ENCODE results near the gene ATXN1.
A peak's percentile ranks its signal among the peaks of the same experiment; 100 is the strongest.

Gene ATXN1

DNA sequence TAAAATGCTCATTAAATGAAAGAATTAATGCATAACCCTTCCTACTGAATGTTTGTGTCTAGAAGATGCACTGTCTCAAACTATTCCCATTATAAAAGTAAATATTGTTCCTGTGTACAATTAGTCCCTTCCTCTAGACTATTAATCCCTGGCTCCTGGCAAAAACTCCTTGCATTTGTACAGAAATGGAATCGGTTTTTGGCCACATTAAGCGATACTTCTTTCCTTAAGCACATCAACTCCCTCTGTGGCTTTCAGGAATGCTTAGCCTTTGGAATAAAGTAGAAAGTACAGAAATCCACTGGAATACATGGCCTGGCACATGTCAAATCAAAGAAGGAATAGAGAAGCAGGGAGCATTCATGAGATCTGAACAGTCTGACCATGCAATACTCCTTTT is 343.1 kb downstream of the ATXN1 start:
- DNase-seq (ENCODE audit: extremely low spot score), result no peak
- POLR2A ChIA-PET, result no interaction called here
- CTCF ChIA-PET, result interaction anchor here (4.6 kb wide), 1 partner anchor 12 kb away, joined by 16 read pairs; no protein-coding TSS in a partner anchor
- TF ChIP-seq, protein P1, sequence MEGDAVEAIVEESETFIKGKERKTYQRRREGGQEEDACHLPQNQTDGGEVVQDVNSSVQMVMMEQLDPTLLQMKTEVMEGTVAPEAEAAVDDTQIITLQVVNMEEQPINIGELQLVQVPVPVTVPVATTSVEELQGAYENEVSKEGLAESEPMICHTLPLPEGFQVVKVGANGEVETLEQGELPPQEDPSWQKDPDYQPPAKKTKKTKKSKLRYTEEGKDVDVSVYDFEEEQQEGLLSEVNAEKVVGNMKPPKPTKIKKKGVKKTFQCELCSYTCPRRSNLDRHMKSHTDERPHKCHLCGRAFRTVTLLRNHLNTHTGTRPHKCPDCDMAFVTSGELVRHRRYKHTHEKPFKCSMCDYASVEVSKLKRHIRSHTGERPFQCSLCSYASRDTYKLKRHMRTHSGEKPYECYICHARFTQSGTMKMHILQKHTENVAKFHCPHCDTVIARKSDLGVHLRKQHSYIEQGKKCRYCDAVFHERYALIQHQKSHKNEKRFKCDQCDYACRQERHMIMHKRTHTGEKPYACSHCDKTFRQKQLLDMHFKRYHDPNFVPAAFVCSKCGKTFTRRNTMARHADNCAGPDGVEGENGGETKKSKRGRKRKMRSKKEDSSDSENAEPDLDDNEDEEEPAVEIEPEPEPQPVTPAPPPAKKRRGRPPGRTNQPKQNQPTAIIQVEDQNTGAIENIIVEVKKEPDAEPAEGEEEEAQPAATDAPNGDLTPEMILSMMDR (IDR thresholded peaks at IDR 0.05; ENCODE audit: control extremely low read depth, extremely low read depth, low read depth, missing control alignments), result no peak

DNA sequence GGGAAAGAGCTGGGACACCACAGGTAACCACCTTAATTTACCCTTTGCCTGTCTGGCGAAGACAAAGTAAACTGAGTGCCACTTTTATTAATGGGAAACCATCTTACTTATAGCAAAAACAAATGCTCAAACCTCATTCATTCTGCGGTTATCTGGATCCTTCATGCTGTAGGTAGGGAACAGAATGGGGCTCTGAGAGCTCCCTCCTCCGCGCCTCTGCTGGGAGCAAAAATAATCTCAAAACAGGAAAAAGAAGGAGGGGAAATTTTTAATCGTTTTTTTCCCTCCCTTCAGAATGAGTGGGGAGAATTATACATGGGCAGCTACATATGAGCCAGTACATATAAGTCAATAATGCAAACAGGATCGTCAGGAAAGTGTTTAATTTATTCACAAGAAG is 345.6 kb downstream of the ATXN1 start:
- DNase-seq (ENCODE audit: extremely low spot score), result no peak
- CTCF ChIA-PET, result interaction anchor here (0.8 to 5.8 kb wide), 6 partner anchors 9 to 347 kb away, joined by 3 to 33 read pairs (median 6); no protein-coding TSS in a partner anchor
- TF ChIP-seq, protein P1 (IDR thresholded peaks at IDR 0.05; ENCODE audit: control extremely low read depth, extremely low read depth, low read depth, missing control alignments), result no peak
- POLR2A ChIA-PET, result no interaction called here

DNA sequence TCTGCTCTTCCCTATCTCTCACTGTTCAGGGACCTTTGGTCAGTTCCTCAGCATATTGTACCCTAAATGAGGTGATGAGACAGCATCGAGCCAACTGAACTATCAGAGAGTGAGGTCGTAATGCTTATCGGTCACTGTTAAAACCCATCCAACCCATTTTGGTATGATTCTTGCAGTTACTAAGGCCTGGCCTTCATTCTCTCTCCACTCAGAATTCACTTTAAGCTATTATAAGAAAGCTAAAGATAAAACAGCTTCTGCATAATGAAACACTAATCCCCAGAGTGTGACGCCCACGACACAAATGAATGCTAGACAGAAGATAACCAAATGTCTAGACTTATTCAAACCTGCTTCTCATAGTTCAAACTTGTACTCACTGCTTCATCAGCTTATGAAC is 347.1 kb downstream of the ATXN1 start:
- CTCF ChIA-PET, result interaction anchor here (0.6 to 6.5 kb wide), 12 partner anchors 11 to 350 kb away, joined by 3 to 51 read pairs (median 4); no protein-coding TSS in a partner anchor
- TF ChIP-seq, protein P1 (IDR thresholded peaks at IDR 0.05; ENCODE audit: control extremely low read depth, extremely low read depth, low read depth, missing control alignments), result no peak
- POLR2A ChIA-PET, result no interaction called here
- peak; percentile 35 for DNase-seq (ENCODE audit: extremely low spot score)

DNA sequence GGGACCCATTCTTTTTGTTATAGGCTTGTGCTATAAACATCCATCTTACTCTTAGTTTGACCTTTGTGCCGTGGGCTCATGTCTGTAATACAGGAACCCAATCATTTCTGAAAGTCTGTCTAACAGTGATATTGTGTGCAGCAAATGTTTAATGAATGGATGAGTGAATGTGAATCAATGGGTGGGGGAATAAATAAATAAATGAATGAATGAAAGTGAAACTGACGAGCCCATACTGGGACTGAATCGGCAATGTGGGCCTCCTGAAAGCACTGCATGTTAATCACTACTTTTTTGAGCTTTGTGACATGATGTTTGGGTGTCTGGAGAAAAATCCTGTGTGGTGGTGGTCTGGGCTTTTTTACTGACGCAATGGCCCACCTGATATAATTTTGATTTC is 347.9 kb downstream of the ATXN1 start:
- TF ChIP-seq, protein P1 (IDR thresholded peaks at IDR 0.05; ENCODE audit: control extremely low read depth, extremely low read depth, low read depth, missing control alignments), result no peak
- peak; percentile 30 for DNase-seq (ENCODE audit: extremely low spot score)
- ChIA-PET CTCF (interaction anchor here (0.9 to 6.5 kb wide), 9 partner anchors 10 to 350 kb away, joined by 4 to 51 read pairs (median 5); no protein-coding TSS in a partner anchor), POLR2A (no interaction called here)

DNA sequence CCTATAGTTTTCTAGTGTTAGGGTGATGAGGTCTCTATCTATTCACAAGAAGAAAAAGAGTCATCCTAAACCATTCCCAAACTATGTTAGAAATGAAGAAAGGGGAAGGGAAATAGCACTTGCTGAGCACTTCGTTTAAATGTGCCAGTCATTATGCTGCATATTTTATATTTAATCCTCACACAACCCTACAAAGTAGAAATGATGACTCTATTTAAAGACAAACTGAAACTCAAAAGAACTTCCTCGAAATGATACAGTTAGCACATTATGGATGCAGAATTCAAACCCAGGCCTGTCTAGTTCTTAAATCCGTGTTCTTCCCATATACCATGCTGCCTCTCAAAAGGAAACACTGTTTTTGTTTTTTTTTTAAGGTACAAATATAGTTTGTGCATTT is 348.3 kb downstream of the ATXN1 start:
- DNase-seq (ENCODE audit: extremely low spot score), result no peak
- TF ChIP-seq, protein P1 (IDR thresholded peaks at IDR 0.05; ENCODE audit: control extremely low read depth, extremely low read depth, low read depth, missing control alignments), result no peak
- ChIA-PET CTCF (interaction anchor here (1.1 to 6.5 kb wide), 6 partner anchors 12 to 349 kb away, joined by 3 to 51 read pairs (median 6); no protein-coding TSS in a partner anchor), POLR2A (no interaction called here)

DNA sequence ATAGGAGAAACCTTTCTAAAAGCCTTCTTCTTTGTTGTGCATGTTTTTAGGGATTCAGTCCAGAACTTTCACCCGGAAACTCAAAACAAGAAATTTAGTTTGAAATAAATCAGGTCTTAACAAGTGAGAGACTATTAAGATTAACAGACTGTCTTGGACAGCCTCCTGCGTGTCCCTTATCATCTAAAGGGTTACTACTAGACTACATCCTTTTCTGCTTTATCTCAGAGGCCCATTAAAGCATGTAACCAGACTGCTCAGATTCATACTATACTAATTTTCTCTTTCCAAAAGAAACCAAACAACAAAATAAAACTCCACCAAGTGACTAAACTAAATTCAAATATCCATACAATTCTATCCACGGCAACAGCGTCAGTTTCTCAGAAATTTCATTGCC is 349.1 kb downstream of the ATXN1 start:
- no peak for DNase-seq (ENCODE audit: extremely low spot score)
- TF ChIP-seq, protein P1 (IDR thresholded peaks at IDR 0.05; ENCODE audit: control extremely low read depth, extremely low read depth, low read depth, missing control alignments), result no peak
- CTCF ChIA-PET, result interaction anchor here (0.7 to 6.5 kb wide), 6 partner anchors 12 to 350 kb away, joined by 3 to 51 read pairs (median 10); no protein-coding TSS in a partner anchor
- POLR2A ChIA-PET, result no interaction called here

Data from GM10248 (cell line).